A673 (cell line): ENCODE measurements around the gene JCAD. TPM values are rescaled to one million over a fixed set of nuclear protein-coding genes. Genes with fewer than 3 reads are reported as not detected.
"Not testable (repeated sequence)": the region's sequence is repeated elsewhere in the genome, so short reads cannot be mapped to it uniquely, and the experiment has no call there.

Experiments
- BruUV-seq: library from RNA; stranded (reverse); fragments of 400-500 nt; replicated peaks from 2 replicates; lab custom pipeline; 2021; lab: Mats Ljungman, UMichigan
- CTCF ChIA-PET: fragments of 300-600 bp; sonication (Branson Sonifier 250); formaldehyde crosslinking; loops from one replicate; lab custom pipeline; 2022; ENCODE audit warnings: antibody characterized with exemption; lab: Charles Lee
- POLR2A ChIA-PET: fragments of 300-600 bp; sonication (Branson Sonifier 250); formaldehyde crosslinking; loops from one replicate; lab custom pipeline; 2022; ENCODE audit warnings: antibody characterized with exemption; ENCODE audit not compliant: low non-redundant PET; lab: Charles Lee
- DNase-seq: peaks from one replicate; pipeline ENCODE4 v3.0.0-alpha.2; 2015; ENCODE audit warnings: low spot score
- H3K27ac ChIP-seq: fragments of 200-600 bp; sonication (generic); 2 replicates; pipeline ENCODE4 v1.5.1; 2016; ENCODE audit warnings: mixed run types, low read depth, mild to moderate bottlenecking, mixed read lengths, antibody characterized with exemption, low read length; ENCODE audit not compliant: poor library complexity, severe bottlenecking
- H3K27me3 ChIP-seq: fragments of 200-600 bp; sonication (generic); replicated peaks from 2 replicates; pipeline ENCODE4 v1.6.1; 2017; ENCODE audit warnings: mixed run types, low read depth, mild to moderate bottlenecking, mixed read lengths, antibody characterized with exemption, low read length; ENCODE audit not compliant: insufficient read depth, poor library complexity
- H3K36me3 ChIP-seq: fragments of 200-600 bp; sonication (generic); 2 replicates; pipeline ENCODE4 v1.6.1; 2016; ENCODE audit warnings: mixed run types, mild to moderate bottlenecking, mixed read lengths, antibody characterized with exemption, low read length; ENCODE audit not compliant: insufficient read depth, poor library complexity, severe bottlenecking
- H3K4me1 ChIP-seq: fragments of 200-600 bp; sonication (generic); 2 replicates; pipeline ENCODE4 v1.6.1; 2017; ENCODE audit warnings: mixed run types, mild to moderate bottlenecking, mixed read lengths, antibody characterized with exemption, low read length; ENCODE audit not compliant: insufficient read depth, poor library complexity, severe bottlenecking
- H3K4me3 ChIP-seq: fragments of 200-600 bp; sonication (generic); 2 replicates; pipeline ENCODE4 v1.5.1; 2016; ENCODE audit warnings: low read depth, mixed run types, mild to moderate bottlenecking, mixed read lengths, low read length; ENCODE audit not compliant: poor library complexity, severe bottlenecking
- H3K9me3 ChIP-seq: fragments of 200-600 bp; sonication (generic); 2 replicates; pipeline ENCODE4 v1.6.1; 2016; ENCODE audit warnings: mixed run types, low read depth, mild to moderate bottlenecking, mixed read lengths, antibody characterized with exemption, low read length; ENCODE audit not compliant: poor library complexity, severe bottlenecking
- EZH2 ChIP-seq: fragments of 200-600 bp; sonication (generic); IDR thresholded peaks from 2 replicates; pipeline ENCODE4 v1.6.1; 2017; ENCODE audit warnings: borderline replicate concordance, low read depth, mild to moderate bottlenecking, mixed read lengths, antibody characterized with exemption, low read length; ENCODE audit not compliant: poor library complexity, severe bottlenecking
- intact Hi-C: fragments of 100-400 bp; cut with micrococcal nuclease; formaldehyde crosslinking; loops from one replicate; pipeline ENCODE4 v1.10.0; 2022; ENCODE audit not compliant: unreplicated experiment
- total RNA-seq: library from RNA; stranded (reverse); gene quantifications from 2 replicates; pipeline ENCODE4 v1.2.3, GENCODE V29; 2021
- TF ChIP-seq, protein P1 (sequence below): fragments of 300-800, 200-600 bp; sonication (generic); conservative IDR thresholded peaks from 2 replicates; pipeline ENCODE4 v1.5.1; 2017; ENCODE audit warnings: low read depth, mild to moderate bottlenecking, antibody characterized with exemption, low read length, moderate library complexity, mixed read lengths

JCAD gene
- total RNA-seq, 1 experiment from 2014 or later = 65.8 TPM

DNA sequence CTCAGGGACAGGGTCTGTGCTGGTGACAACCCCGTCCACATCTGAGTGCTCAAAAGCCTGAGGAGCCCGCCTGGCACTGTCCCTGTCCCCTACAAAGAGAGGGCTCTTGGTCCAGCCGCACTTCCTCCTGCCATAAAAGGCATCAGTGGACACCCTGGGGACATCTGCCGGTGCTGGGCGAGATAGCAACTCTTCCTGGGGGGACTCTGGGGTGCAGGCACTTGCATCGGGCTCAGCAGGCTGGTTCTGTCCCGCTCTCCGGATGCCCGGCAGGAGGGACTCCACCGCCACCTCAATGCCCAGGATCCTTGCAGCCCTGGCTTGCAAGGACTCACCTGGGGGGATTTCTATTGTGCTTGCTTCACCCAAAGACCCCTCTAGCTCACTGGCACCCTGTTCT lies 32.8 kb downstream of the JCAD start:
- POLR2A ChIA-PET = no interaction called here
- H3K27ac ChIP-seq = no peak overlapping the region
- CTCF ChIA-PET = no interaction called here
- no peaks in the 10 kb centered on the region for H3K9me3 ChIP-seq
- intact Hi-C loops = no loop called here
- H3K36me3 ChIP-seq = peaks cover 63% of the 10 kb centered on the region
- TF ChIP-seq, protein P1, sequence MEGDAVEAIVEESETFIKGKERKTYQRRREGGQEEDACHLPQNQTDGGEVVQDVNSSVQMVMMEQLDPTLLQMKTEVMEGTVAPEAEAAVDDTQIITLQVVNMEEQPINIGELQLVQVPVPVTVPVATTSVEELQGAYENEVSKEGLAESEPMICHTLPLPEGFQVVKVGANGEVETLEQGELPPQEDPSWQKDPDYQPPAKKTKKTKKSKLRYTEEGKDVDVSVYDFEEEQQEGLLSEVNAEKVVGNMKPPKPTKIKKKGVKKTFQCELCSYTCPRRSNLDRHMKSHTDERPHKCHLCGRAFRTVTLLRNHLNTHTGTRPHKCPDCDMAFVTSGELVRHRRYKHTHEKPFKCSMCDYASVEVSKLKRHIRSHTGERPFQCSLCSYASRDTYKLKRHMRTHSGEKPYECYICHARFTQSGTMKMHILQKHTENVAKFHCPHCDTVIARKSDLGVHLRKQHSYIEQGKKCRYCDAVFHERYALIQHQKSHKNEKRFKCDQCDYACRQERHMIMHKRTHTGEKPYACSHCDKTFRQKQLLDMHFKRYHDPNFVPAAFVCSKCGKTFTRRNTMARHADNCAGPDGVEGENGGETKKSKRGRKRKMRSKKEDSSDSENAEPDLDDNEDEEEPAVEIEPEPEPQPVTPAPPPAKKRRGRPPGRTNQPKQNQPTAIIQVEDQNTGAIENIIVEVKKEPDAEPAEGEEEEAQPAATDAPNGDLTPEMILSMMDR = no peak
- TF ChIP-seq EZH2 = no peak
- H3K4me3 ChIP-seq = no peak overlapping the region
- no peaks in the 10 kb centered on the region for H3K4me1 ChIP-seq
- no peaks in the 10 kb centered on the region for H3K27me3 ChIP-seq
- DNase-seq = no peak
- no TSS peak for BruUV-seq

DNA sequence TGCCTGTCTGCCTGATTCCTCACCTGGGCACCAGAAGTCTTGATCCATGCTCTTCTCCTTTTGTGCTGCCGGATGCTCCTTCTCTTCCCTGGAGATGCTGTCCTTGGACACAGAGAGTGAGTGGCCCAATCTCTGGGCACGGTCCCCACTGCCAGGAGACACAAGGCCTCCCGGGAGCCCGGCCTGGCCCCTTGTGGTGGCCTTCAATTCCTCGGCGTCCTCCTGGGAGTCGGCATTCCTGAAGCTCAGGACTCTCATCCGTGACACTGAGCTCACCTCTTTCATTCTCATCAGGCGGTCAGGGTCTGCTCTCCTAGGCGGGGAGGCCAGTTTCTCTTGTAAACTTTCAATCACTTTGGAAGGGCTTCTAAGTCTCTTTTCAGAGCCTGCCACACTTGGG lies 33.3 kb downstream of the JCAD start:
- H3K27me3 ChIP-seq = no peaks in the 10 kb centered on the region
- H3K4me3 ChIP-seq = no peak overlapping the region
- intact Hi-C loops = no loop called here
- peaks cover 63% of the 10 kb centered on the region for H3K36me3 ChIP-seq
- no peaks in the 10 kb centered on the region for H3K9me3 ChIP-seq
- TF ChIP-seq, protein P1 = no peak
- no peak for TF ChIP-seq EZH2
- CTCF ChIA-PET = no interaction called here
- POLR2A ChIA-PET = no interaction called here
- H3K27ac ChIP-seq = no peak overlapping the region
- no TSS peak for BruUV-seq
- no peaks in the 10 kb centered on the region for H3K4me1 ChIP-seq
- DNase-seq = no peak

DNA sequence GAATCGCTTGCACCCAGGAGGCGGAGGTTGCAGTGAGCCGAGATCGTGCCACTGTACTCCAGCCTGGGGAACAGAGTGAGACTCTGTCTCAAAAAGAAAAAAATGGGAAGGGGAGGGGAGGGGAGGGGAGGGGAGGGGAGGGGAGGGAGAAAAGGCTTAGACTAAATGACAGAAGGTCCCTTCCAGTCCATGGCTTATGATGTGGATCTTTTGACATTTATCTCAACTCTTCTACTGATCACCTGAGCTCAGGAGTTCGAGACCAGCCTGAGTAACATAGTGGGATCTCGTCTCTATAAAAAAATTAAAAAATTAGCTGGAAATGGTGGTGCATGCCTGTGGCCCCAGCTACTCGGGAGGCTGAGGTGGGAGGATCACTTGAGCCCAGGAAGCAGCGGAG lies 34.0 kb downstream of the JCAD start:
- CTCF ChIA-PET, POLR2A ChIA-PET: not testable (repeated sequence)
- peaks cover 61% of the 10 kb centered on the region for H3K36me3 ChIP-seq

DNA sequence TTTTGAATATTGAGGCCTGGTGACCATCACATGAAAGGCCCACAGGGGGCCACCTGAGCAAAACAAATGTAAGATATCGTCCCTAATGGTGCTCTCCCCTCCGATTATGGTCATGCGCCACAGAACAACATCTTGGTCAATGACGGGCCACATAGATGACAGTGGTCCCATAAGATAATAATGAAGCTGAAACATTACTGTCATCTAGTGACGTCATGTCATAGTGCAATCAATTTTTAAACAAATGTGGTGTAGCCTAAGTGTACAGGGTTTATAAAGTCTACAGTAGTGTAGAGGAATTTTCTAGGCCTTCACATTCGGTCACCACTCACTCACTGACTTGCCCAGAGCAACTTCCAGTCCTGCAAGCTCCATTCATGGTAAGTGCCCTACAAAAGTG lies 36.8 kb downstream of the JCAD start:
- no peaks in the 10 kb centered on the region for H3K27me3 ChIP-seq
- POLR2A ChIA-PET = no interaction called here
- no peaks in the 10 kb centered on the region for H3K4me1 ChIP-seq
- no peak for DNase-seq
- CTCF ChIA-PET = no interaction called here
- no peak overlapping the region for H3K4me3 ChIP-seq
- no TSS peak for BruUV-seq
- peaks cover 43% of the 10 kb centered on the region for H3K36me3 ChIP-seq
- no peaks in the 10 kb centered on the region for H3K9me3 ChIP-seq
- intact Hi-C loops = no loop called here
- TF ChIP-seq, protein P1 = 0 out of 2 replicates have a peak, but pooled peaks have one; percentile 9
- no peak for TF ChIP-seq EZH2
- H3K27ac ChIP-seq = no peak overlapping the region

More for the DNA sequence above, 34.0 kb downstream of the JCAD start:
- H3K27ac ChIP-seq, H3K4me3 ChIP-seq, DNase-seq, H3K4me1 ChIP-seq, intact Hi-C loops, BruUV-seq, H3K27me3 ChIP-seq, H3K9me3 ChIP-seq: not testable (repeated sequence)
